HG02840 (cell line): ENCODE measurements around the gene CLEC18A.
"Not testable (repeated sequence)": the region's sequence is repeated elsewhere in the genome, so short reads cannot be mapped to it uniquely, and the experiment has no call there.

Source experiments
- ATAC-seq: cut with Tn5 transposase; IDR thresholded peaks from one replicate; pipeline ENCODE4 v1.9.1; 2021; ENCODE audit warnings: mild to moderate bottlenecking, moderate library complexity, moderate number of reproducible peaks; ENCODE audit not compliant: unreplicated experiment, low FRiP score

The CLEC18A gene

DNA sequence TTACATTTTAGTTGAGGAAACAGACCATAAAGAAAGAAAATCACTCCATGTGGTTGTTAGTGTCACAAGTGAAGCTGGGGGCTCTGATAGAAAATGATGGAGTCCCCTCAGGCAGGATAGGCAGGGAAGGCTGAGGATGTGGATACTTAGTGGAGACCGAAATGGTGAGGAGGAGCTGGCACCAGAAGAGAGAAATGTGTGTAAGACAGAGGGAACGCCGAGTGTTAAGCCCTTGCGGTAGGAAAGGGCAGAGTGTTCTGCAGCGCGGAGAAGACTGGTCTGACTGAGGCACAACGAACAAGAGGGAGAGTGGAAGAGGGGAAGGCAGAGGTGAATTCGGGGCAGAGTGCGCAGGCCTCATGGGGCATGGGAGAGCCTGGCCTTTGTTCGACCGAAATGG is 61.2 kb downstream of the CLEC18A start:
- not testable (repeated sequence) for ATAC-seq

- not testable (repeated sequence) for ATAC-seq
Observed at GRCh38 chr16:70012951-70013350, 61.8 kb downstream of the CLEC18A start.
